ENCODE data around the gene TBCD.

DNA sequence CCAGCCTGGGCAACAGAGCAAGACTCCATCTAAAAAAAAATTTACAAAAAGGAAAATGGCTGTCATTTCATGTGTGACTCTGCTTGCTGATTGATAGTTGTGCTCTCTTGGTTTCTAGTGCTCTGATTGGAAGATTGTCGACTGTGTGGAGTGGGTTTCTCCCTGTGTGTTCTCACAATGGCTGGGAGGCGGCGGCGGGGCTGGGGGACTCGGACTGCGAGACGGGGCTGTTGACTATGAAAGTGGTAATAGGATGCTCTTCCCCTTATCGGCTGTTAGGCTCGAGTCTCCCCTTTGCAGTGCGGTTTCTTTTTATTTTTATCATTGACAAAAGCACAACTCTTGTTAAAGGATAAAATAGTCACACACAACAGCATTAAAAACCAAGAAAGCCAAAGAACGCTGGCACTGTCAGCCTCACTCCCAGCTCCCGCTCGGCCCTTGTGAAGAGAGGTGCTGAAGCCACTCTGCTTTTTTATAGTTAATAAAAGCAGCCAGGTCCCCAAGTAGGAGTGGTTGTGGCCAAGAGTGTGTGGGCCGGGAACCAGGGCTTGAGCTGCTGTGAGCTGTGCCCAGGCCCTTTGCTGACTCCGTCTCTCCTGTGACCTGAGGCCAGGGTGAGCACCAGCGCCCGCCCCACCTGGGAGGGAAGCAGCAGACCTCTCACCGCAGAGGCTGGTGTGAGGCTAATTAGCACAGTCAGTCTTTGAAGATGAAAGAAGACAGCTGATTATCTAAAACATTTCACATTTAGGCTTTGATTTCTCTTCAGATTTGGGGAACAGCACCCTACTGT lies 36.5 kb downstream of the TBCD start:
- TF ChIP-seq, protein P1, sequence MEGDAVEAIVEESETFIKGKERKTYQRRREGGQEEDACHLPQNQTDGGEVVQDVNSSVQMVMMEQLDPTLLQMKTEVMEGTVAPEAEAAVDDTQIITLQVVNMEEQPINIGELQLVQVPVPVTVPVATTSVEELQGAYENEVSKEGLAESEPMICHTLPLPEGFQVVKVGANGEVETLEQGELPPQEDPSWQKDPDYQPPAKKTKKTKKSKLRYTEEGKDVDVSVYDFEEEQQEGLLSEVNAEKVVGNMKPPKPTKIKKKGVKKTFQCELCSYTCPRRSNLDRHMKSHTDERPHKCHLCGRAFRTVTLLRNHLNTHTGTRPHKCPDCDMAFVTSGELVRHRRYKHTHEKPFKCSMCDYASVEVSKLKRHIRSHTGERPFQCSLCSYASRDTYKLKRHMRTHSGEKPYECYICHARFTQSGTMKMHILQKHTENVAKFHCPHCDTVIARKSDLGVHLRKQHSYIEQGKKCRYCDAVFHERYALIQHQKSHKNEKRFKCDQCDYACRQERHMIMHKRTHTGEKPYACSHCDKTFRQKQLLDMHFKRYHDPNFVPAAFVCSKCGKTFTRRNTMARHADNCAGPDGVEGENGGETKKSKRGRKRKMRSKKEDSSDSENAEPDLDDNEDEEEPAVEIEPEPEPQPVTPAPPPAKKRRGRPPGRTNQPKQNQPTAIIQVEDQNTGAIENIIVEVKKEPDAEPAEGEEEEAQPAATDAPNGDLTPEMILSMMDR (IDR thresholded peaks at IDR 0.05): no peak
- TF ChIP-seq POLR2AphosphoS5 (IDR thresholded peaks at IDR 0.05) (no peak), POLR2A (IDR thresholded peaks at IDR 0.05) (no peak)

All from breast epithelium (tissue), 3 donors.